HG02943 (cell line): Measurements from ENCODE around the gene HDHD2.

Experiments
- ATAC-seq: cut with Tn5 transposase; IDR thresholded peaks from one replicate; pipeline ENCODE4 v1.9.1; 2021; ENCODE audit warnings: mild to moderate bottlenecking, low read depth, moderate library complexity; ENCODE audit not compliant: unreplicated experiment

HDHD2 gene

DNA sequence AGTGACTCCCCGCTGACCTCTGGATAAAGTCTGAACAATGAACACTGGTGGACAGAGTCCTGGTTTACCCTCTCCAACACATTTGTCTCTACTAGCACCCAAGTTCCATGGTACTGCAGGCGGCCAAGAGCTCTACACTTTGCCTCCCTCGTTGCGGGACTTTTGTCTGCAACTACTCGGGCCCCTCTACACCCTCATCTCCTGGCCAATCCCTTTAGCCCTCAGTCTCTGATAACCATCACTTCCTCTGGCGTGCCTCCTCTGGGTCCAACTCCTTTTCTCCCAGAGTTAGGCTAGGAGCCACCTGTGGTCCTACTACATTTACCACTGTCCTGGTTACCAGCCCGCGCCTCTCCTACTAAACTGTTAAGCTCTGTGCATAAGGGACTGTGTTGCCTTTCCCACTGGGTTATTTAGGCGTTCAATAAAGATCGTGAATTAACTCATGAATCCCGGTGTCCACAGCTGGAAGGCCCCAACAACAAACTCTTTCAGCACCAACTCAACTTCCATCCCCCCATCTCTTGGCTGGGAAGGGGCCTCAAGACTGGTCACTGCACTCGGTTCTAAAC lies 757 bp downstream of the HDHD2 start:
- no peak for ATAC-seq

GRCh38 chr18:47146206-47146605 lies 4.1 kb downstream of the HDHD2 start:
- ATAC-seq, result no peak

- ATAC-seq, result no peak
Measured at GRCh38 chr18:47143899-47144485, 6.3 kb downstream of the HDHD2 start.

DNA sequence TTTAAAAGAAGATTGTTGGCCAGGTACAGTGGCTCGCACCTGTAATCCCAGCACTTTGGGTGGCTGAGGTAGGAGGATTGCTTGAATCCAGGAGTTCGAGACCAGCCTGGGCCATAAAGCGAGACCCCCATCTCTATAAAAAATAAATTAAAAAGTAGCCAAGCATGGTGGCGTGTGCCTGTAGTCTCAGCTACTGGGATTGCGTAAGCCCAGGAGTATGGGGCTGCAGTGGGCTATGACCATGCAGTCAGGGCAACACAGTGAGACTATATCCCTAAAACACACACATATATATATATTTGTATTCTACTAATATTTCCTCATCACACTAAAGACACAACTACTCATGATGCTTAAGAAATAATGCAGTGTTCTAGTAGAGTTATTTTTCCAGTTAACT lies 7.1 kb downstream of the HDHD2 start:
- ATAC-seq, result no peak

GRCh38 chr18:47141289-47141688 lies 9.0 kb downstream of the HDHD2 start:
- no peak for ATAC-seq

- ATAC-seq, result no peak
Measured at GRCh38 chr18:47121146-47121545, 29.2 kb downstream of the HDHD2 start.

GRCh38 chr18:47120428-47120827 lies 29.9 kb downstream of the HDHD2 start:
- no peak for ATAC-seq

GRCh38 chr18:47118981-47119380 lies 31.3 kb downstream of the HDHD2 start:
- ATAC-seq, result no peak

DNA sequence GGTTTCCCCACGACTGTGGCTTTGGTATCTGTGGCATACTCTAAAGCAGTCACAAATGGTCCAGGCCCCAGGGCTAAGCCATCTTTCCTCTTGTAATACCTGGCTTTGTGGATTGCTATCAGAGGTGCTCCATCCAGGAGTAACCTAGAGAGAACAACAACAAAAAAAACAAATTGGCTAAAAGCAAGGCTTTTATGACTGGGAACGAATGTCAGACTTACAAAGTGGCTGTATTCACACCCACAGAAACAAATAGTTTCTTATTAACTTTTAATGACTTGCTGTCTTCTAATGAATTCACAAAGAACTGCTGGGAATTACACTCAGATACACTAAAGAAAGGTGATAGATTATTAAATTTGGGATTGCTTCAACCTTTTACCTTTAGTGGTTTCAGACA lies 35.1 kb downstream of the HDHD2 start:
- no peak for ATAC-seq

- no peak for ATAC-seq
Measured at GRCh38 chr18:47113796-47114540, 36.3 kb downstream of the HDHD2 start.

- no peak for ATAC-seq
Measured at GRCh38 chr18:47110492-47111274, 39.6 kb downstream of the HDHD2 start.

DNA sequence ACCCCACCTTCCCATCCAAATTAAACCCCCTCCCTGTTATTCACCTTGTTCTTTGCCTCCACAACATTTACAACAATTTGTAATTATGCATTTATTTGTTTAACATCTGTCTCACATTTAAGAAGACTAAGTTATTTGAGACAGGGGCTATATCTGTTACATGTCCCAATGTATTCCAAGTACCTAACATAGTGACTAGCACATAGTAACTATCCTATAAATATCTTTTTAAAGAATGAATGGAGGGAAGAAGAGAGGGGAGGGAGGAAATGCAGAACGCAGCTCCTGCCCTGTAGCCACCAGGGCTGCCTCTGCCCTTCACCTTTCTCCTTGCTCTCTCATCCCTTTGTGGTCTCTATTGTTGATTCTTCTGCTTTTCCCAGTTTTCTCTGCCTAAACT lies 40.6 kb downstream of the HDHD2 start:
- no peak for ATAC-seq

GRCh38 chr18:47108998-47109405 lies 41.3 kb downstream of the HDHD2 start:
- no peak for ATAC-seq

- no peak for ATAC-seq
Measured at GRCh38 chr18:47108373-47108772, 41.9 kb downstream of the HDHD2 start.

DNA sequence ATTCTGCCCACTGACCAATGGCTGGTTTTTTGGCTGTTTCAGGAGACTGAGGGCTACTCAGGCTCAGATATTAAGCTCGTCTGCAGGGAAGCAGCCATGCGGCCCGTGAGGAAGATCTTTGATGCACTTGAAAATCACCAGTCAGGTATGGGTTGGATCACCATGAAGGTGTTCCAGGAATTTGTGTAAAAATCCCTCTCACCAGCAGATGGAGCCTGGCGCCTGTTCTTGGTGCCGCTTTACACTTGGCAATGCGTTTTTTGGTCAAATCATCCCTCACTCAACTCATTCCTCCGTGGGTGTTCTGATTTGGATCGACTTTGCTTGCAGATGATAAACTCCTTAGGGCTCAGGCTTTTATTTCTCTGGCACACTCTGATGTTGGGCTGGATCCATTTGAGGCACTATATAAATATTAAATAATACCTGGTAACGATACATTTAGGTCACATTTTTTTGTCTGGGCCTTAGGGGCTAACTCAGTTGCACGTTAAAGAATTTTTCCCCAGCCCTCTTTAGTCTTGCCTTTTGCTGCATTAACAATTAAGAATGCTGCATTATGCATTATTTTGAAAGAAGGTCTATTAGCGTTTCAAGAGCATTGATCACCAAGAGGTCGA lies 50.0 kb downstream of the HDHD2 start:
- no peak for ATAC-seq

DNA sequence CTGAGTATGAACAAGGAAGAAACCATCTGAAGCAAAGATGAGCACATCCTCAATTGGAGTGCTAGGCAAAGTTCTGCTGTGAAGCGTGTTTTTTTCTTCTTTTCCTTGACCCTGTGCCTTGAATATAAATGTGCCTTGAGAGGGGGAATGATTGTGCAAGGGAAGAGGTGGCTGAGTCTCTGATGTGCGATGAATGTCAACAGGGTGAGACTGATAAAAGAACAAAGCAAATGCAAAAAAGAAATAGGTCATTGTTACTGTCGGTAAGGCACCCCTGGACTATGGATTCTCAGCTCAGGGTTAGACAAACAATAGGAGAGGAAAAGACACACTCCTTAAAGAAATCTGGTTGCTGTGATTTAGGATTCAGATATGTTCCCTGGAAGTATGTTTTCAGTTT lies 54.5 kb downstream of the HDHD2 start:
- ATAC-seq, result no peak

GRCh38 chr18:47087676-47088075 lies 62.6 kb downstream of the HDHD2 start:
- no peak for ATAC-seq

GRCh38 chr18:47081578-47081977 lies 68.7 kb downstream of the HDHD2 start:
- ATAC-seq, result no peak

DNA sequence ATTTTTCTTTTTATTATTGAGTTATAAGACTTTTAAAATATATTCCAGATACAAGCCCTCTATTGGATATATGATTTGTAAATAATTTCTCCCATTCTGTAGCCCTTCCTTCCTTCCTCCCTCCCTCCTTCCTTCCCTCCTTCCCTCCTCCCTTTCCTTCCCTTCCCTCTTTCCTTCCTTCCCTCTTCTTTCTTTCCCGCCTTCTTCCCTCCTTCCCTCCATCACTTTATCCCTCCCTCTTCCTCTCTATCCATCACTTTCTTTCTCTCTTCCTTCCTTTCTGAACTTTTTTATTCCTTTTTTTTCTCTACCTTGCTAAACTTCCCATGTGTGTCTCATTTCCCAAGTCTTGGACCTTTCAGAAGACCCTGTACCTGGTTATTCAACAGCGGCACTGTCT lies 69.4 kb downstream of the HDHD2 start:
- ATAC-seq, result no peak

GRCh38 chr18:47077111-47077510 lies 73.2 kb downstream of the HDHD2 start:
- ATAC-seq, result no peak
